GM23338 (cell line): Measurements from ENCODE around the gene HOXA5. TPM values are rescaled to one million over a fixed set of nuclear protein-coding genes. Genes with fewer than 3 reads are reported as not detected.
A peak's percentile ranks its signal among the peaks of the same experiment; 100 is the strongest.

Experiments
- ATAC-seq: fragments of 200-7000 bp; cut with Tn5 transposase; 3 replicates; pipeline ENCODE4 v1.9.1; 2020
- DNase-seq: peaks from one replicate; pipeline ENCODE4 v3.0.0-alpha.2; 2015; ENCODE audit warnings: low spot score
- H2AFZ ChIP-seq: fragments of 200-600 bp; sonication (generic); 2 replicates; pipeline ENCODE4 v1.8.0; 2016; ENCODE audit warnings: antibody characterized with exemption, mild to moderate bottlenecking, moderate library complexity
- H3F3A ChIP-seq: fragments of 200-600 bp; sonication (generic); replicated peaks from 2 replicates; pipeline ENCODE4 v1.8.0; 2017; ENCODE audit warnings: antibody characterized with exemption, mixed run types, low read depth
- H3K27ac ChIP-seq: fragments of 200-600 bp; sonication (generic); 2 replicates; pipeline ENCODE4 v1.6.1; 2016; ENCODE audit warnings: low read depth
- H3K27me3 ChIP-seq: fragments of 200-600 bp; sonication (generic); 2 replicates; pipeline ENCODE4 v1.8.0; 2016; ENCODE audit warnings: mild to moderate bottlenecking, mixed run types, moderate library complexity; ENCODE audit not compliant: insufficient read depth
- H3K36me3 ChIP-seq: fragments of 200-600 bp; sonication (generic); 2 replicates; pipeline ENCODE4 v1.8.0; 2016; ENCODE audit warnings: mild to moderate bottlenecking; ENCODE audit not compliant: insufficient read depth
- H3K4me1 ChIP-seq: fragments of 200-600 bp; sonication (generic); 2 replicates; pipeline ENCODE4 v1.8.0; 2016; ENCODE audit warnings: mild to moderate bottlenecking, moderate library complexity; ENCODE audit not compliant: insufficient read depth
- H3K4me2 ChIP-seq: fragments of 200-600 bp; sonication (generic); 2 replicates; pipeline ENCODE4 v1.7.1; 2017; ENCODE audit warnings: mixed run types
- H3K4me3 ChIP-seq: fragments of 200-600 bp; sonication (generic); 2 replicates; pipeline ENCODE4 v1.6.1; 2016; ENCODE audit warnings: mixed run types
- H3K79me2 ChIP-seq: fragments of 200-600 bp; sonication (generic); replicated peaks from 2 replicates; pipeline ENCODE4 v1.8.0; 2017; ENCODE audit warnings: mild to moderate bottlenecking; ENCODE audit not compliant: insufficient read depth
- H3K9me2 ChIP-seq: fragments of 200-600 bp; sonication (generic); 2 replicates; pipeline ENCODE4 v1.8.0; 2017; ENCODE audit not compliant: insufficient read depth
- H4K20me1 ChIP-seq: fragments of 200-600 bp; sonication (generic); replicated peaks from 2 replicates; pipeline ENCODE4 v1.8.0; 2017; ENCODE audit warnings: mild to moderate bottlenecking; ENCODE audit not compliant: insufficient read depth
- H3K27ac Mint-ChIP-seq: 2 replicates; pipeline ENCODE4 v1.8.0; 2020; ENCODE audit warnings: inconsistent platforms, mild to moderate bottlenecking, moderate library complexity, mixed read lengths
- H3K27me3 Mint-ChIP-seq: 3 replicates; pipeline ENCODE4 v1.8.0; 2022; ENCODE audit warnings: low read depth, mild to moderate bottlenecking, moderate library complexity, mixed read lengths, inconsistent platforms; ENCODE audit not compliant: insufficient read depth, poor library complexity
- H3K36me3 Mint-ChIP-seq: 3 replicates; pipeline ENCODE4 v1.8.0; 2021; ENCODE audit warnings: low read depth, mild to moderate bottlenecking, inconsistent platforms, moderate library complexity, mixed read lengths
- H3K4me1 Mint-ChIP-seq: 3 replicates; pipeline ENCODE4 v1.8.0; 2020; ENCODE audit warnings: mild to moderate bottlenecking, inconsistent platforms, mixed read lengths
- H3K4me3 Mint-ChIP-seq: 3 replicates; pipeline ENCODE4 v1.8.0; 2021; ENCODE audit warnings: moderate library complexity, mild to moderate bottlenecking, inconsistent platforms, mixed read lengths
- H3K9me3 Mint-ChIP-seq: 3 replicates; pipeline ENCODE4 v1.8.0; 2020; ENCODE audit warnings: moderate library complexity, mild to moderate bottlenecking, inconsistent platforms, mixed read lengths
- CREB1 ChIP-seq: fragments of 250-450 bp; sonication (Bioruptor Pico); IDR thresholded peaks from 2 replicates; pipeline ENCODE4 v1.5.0; 2020; ENCODE audit warnings: low read depth, mild to moderate bottlenecking, moderate library complexity
- EZH2 ChIP-seq: fragments of 200-600 bp; sonication (generic); IDR thresholded peaks from one replicate; pipeline ENCODE4 v1.8.0; 2017; ENCODE audit warnings: antibody characterized with exemption, mild to moderate bottlenecking, low read depth; ENCODE audit not compliant: unreplicated experiment
- EZH2phosphoT487 ChIP-seq: fragments of 200-600 bp; sonication (generic); IDR thresholded peaks from one replicate; pipeline ENCODE4 v1.8.1; 2018; ENCODE audit warnings: antibody characterized with exemption; ENCODE audit not compliant: unreplicated experiment
- JUNB ChIP-seq: IDR thresholded peaks from one replicate; pipeline ENCODE4 v1.6.1; 2016; ENCODE audit warnings: antibody characterized with exemption; ENCODE audit not compliant: unreplicated experiment
- NANOG ChIP-seq: IDR thresholded peaks from 2 replicates; pipeline ENCODE4 v1.6.1; 2016; ENCODE audit warnings: antibody characterized with exemption, borderline replicate concordance
- POLR2AphosphoS5 ChIP-seq: IDR thresholded peaks from 2 replicates; pipeline ENCODE4 v1.6.1; 2016; ENCODE audit warnings: antibody characterized with exemption, low read depth
- STAT1 ChIP-seq: IDR thresholded peaks from one replicate; pipeline ENCODE4 v1.6.1; 2016; ENCODE audit warnings: antibody characterized with exemption; ENCODE audit not compliant: unreplicated experiment
- ZNF114 ChIP-seq: fragments of 250-450 bp; sonication (Bioruptor Pico); IDR thresholded peaks from 2 replicates; pipeline ENCODE4 v1.5.0; 2020; ENCODE audit warnings: mild to moderate bottlenecking, moderate library complexity
- ZNF331 ChIP-seq: fragments of 250-450 bp; sonication (Bioruptor Pico); IDR thresholded peaks from 2 replicates; pipeline ENCODE4 v1.5.0; 2020; ENCODE audit warnings: low read depth, mild to moderate bottlenecking, moderate library complexity
- polyA plus RNA-seq: library from polyadenylated mRNA; unstranded; fragments of >200 nt; fragmentation: Nextera tagmentation; extraction: Ambion mirVana; gene quantifications from 2 replicates; pipeline ENCODE4 v1.2.1, GENCODE V29; 2016
- total RNA-seq: library from RNA; depleted of rRNA; stranded (reverse); fragments of >200 nt; shearing (Covaris generic); gene quantifications from 2 replicates; pipeline ENCODE4 v1.2.3, GENCODE V29; 2014
- TF ChIP-seq, protein P1 (sequence below): IDR thresholded peaks from one replicate; pipeline ENCODE4 v1.6.1; 2018; ENCODE audit warnings: antibody characterized with exemption; ENCODE audit not compliant: unreplicated experiment
- TF ChIP-seq, protein P2 (sequence below), 2 experiments: fragments of 200-600 bp in 1 of 2; sonication (generic) in 1 of 2; conservative IDR thresholded peaks; 2 replicates each; pipeline versions ENCODE4 v1.5.1 to v1.6.1; 2016 to 2017; ENCODE audit warnings: antibody characterized with exemption in 2 of 2, low read depth in 2 of 2, mild to moderate bottlenecking in 2 of 2, moderate library complexity in 1 of 2
- TF ChIP-seq, protein P3 (sequence below): fragments of 250-450 bp; sonication (Bioruptor Pico); IDR thresholded peaks from 2 replicates; pipeline ENCODE4 v1.5.0; 2020; ENCODE audit warnings: mild to moderate bottlenecking, moderate library complexity
- TF ChIP-seq, protein P4 (sequence below): IDR thresholded peaks from 2 replicates; pipeline ENCODE4 v1.6.1; 2016; ENCODE audit warnings: antibody characterized with exemption

The HOXA5 gene
- total and polyA plus RNA-seq, 2 experiments from 2014 or later, result not detected

DNA sequence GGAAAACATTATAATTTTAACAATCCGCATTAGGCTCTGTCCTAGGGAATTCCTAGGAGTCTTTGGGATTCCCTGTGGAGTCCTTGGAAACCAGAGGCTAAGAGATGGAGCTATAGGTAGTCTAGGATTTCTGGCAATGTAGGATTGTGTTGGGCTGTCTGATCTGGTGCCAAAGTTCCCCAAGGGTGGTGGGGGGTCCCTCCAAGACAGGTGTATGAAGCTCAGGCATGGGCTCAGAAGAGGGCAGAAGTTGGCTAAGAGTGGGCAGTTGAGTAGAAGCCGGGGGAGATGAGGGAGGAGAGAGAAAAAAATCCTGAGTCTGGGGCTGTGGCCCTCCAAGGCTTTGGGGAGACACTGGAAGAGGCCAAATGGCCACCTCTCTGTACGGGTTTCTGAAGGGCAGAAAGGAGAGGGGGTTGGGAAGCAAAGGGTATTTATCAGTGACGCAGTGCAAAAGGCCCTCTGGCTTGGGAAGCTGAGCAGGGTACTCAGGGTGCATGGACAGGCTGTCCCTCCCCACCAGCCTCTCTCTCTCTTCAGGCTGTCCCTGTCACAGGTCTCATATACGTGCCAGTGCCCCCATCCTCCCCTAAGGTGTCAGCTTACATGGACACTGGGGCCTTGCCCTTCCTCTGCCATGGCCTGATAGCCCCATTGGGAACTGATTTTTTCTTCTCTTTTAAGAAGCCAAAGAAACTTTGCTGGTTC, 3.2 kb upstream of the HOXA5 start:
- H3K4me3 Mint-ChIP-seq, result no peak overlapping the region
- DNase-seq (peak; percentile 8), ATAC-seq (no peak)
- no peak overlapping the region for H3K27ac ChIP-seq
- peaks cover 28% of the 10 kb centered on the region for H3K9me3 Mint-ChIP-seq
- peaks cover 100% of the 10 kb centered on the region for H3K27me3 ChIP-seq
- peaks cover 33% of the 10 kb centered on the region for H3K4me1 ChIP-seq
- H3K4me3 ChIP-seq, result no peak overlapping the region
- peaks cover 42% of the 10 kb centered on the region for H4K20me1 ChIP-seq
- H3K36me3 Mint-ChIP-seq, result no peaks in the 10 kb centered on the region; the same call in 2 of the 3 replicates
- H3K9me2 ChIP-seq, result no peaks in the 10 kb centered on the region
- no peaks in the 10 kb centered on the region for H3K36me3 ChIP-seq
- no peak overlapping the region for H3K4me2 ChIP-seq
- no peak overlapping the region for H2AFZ ChIP-seq
- H3K27ac Mint-ChIP-seq, result no peak overlapping the region
- TF ChIP-seq, protein P1, sequence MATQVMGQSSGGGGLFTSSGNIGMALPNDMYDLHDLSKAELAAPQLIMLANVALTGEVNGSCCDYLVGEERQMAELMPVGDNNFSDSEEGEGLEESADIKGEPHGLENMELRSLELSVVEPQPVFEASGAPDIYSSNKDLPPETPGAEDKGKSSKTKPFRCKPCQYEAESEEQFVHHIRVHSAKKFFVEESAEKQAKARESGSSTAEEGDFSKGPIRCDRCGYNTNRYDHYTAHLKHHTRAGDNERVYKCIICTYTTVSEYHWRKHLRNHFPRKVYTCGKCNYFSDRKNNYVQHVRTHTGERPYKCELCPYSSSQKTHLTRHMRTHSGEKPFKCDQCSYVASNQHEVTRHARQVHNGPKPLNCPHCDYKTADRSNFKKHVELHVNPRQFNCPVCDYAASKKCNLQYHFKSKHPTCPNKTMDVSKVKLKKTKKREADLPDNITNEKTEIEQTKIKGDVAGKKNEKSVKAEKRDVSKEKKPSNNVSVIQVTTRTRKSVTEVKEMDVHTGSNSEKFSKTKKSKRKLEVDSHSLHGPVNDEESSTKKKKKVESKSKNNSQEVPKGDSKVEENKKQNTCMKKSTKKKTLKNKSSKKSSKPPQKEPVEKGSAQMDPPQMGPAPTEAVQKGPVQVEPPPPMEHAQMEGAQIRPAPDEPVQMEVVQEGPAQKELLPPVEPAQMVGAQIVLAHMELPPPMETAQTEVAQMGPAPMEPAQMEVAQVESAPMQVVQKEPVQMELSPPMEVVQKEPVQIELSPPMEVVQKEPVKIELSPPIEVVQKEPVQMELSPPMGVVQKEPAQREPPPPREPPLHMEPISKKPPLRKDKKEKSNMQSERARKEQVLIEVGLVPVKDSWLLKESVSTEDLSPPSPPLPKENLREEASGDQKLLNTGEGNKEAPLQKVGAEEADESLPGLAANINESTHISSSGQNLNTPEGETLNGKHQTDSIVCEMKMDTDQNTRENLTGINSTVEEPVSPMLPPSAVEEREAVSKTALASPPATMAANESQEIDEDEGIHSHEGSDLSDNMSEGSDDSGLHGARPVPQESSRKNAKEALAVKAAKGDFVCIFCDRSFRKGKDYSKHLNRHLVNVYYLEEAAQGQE, result no peak
- TF ChIP-seq EZH2 (no peak), ZNF331 (CRISPR knock-in tag) (no peak), ZNF114 (CRISPR knock-in tag) (no peak), POLR2AphosphoS5 (no peak), EZH2phosphoT487 (no peak), CREB1 (no peak), STAT1 (no peak), NANOG (no peak), JUNB (no peak)
- TF ChIP-seq, protein P2, sequence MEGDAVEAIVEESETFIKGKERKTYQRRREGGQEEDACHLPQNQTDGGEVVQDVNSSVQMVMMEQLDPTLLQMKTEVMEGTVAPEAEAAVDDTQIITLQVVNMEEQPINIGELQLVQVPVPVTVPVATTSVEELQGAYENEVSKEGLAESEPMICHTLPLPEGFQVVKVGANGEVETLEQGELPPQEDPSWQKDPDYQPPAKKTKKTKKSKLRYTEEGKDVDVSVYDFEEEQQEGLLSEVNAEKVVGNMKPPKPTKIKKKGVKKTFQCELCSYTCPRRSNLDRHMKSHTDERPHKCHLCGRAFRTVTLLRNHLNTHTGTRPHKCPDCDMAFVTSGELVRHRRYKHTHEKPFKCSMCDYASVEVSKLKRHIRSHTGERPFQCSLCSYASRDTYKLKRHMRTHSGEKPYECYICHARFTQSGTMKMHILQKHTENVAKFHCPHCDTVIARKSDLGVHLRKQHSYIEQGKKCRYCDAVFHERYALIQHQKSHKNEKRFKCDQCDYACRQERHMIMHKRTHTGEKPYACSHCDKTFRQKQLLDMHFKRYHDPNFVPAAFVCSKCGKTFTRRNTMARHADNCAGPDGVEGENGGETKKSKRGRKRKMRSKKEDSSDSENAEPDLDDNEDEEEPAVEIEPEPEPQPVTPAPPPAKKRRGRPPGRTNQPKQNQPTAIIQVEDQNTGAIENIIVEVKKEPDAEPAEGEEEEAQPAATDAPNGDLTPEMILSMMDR (conservative IDR thresholded peaks at IDR 0.05; ENCODE audit: low read depth in 2 of 2), result no peak
- TF ChIP-seq, protein P3, sequence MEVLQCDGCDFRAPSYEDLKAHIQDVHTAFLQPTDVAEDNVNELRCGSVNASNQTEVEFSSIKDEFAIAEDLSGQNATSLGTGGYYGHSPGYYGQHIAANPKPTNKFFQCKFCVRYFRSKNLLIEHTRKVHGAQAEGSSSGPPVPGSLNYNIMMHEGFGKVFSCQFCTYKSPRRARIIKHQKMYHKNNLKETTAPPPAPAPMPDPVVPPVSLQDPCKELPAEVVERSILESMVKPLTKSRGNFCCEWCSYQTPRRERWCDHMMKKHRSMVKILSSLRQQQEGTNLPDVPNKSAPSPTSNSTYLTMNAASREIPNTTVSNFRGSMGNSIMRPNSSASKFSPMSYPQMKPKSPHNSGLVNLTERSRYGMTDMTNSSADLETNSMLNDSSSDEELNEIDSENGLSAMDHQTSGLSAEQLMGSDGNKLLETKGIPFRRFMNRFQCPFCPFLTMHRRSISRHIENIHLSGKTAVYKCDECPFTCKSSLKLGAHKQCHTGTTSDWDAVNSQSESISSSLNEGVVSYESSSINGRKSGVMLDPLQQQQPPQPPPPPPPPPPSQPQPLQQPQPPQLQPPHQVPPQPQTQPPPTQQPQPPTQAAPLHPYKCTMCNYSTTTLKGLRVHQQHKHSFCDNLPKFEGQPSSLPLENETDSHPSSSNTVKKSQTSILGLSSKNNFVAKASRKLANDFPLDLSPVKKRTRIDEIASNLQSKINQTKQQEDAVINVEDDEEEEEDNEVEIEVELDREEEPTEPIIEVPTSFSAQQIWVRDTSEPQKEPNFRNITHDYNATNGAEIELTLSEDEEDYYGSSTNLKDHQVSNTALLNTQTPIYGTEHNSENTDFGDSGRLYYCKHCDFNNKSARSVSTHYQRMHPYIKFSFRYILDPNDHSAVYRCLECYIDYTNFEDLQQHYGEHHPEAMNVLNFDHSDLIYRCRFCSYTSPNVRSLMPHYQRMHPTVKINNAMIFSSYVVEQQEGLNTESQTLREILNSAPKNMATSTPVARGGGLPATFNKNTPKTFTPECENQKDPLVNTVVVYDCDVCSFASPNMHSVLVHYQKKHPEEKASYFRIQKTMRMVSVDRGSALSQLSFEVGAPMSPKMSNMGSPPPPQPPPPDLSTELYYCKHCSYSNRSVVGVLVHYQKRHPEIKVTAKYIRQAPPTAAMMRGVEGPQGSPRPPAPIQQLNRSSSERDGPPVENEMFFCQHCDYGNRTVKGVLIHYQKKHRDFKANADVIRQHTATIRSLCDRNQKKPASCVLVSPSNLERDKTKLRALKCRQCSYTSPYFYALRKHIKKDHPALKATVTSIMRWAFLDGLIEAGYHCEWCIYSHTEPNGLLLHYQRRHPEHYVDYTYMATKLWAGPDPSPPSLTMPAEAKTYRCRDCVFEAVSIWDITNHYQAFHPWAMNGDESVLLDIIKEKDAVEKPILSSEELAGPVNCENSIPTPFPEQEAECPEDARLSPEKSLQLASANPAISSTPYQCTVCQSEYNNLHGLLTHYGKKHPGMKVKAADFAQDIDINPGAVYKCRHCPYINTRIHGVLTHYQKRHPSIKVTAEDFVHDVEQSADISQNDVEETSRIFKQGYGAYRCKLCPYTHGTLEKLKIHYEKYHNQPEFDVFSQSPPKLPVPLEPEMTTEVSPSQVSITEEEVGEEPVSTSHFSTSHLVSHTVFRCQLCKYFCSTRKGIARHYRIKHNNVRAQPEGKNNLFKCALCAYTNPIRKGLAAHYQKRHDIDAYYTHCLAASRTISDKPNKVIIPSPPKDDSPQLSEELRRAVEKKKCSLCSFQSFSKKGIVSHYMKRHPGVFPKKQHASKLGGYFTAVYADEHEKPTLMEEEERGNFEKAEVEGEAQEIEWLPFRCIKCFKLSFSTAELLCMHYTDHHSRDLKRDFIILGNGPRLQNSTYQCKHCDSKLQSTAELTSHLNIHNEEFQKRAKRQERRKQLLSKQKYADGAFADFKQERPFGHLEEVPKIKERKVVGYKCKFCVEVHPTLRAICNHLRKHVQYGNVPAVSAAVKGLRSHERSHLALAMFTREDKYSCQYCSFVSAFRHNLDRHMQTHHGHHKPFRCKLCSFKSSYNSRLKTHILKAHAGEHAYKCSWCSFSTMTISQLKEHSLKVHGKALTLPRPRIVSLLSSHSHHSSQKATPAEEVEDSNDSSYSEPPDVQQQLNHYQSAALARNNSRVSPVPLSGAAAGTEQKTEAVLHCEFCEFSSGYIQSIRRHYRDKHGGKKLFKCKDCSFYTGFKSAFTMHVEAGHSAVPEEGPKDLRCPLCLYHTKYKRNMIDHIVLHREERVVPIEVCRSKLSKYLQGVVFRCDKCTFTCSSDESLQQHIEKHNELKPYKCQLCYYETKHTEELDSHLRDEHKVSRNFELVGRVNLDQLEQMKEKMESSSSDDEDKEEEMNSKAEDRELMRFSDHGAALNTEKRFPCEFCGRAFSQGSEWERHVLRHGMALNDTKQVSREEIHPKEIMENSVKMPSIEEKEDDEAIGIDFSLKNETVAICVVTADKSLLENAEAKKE (CRISPR knock-in tag), result no peak
- TF ChIP-seq, protein P4, sequence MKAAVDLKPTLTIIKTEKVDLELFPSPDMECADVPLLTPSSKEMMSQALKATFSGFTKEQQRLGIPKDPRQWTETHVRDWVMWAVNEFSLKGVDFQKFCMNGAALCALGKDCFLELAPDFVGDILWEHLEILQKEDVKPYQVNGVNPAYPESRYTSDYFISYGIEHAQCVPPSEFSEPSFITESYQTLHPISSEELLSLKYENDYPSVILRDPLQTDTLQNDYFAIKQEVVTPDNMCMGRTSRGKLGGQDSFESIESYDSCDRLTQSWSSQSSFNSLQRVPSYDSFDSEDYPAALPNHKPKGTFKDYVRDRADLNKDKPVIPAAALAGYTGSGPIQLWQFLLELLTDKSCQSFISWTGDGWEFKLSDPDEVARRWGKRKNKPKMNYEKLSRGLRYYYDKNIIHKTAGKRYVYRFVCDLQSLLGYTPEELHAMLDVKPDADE, result no peak
- peaks cover 27% of the 10 kb centered on the region for H3K4me1 Mint-ChIP-seq
- peaks cover 100% of the 10 kb centered on the region for H3K27me3 Mint-ChIP-seq
- H3F3A ChIP-seq, result peaks cover 31% of the 10 kb centered on the region
- H3K79me2 ChIP-seq, result no peaks in the 10 kb centered on the region
